ENCODE data around the gene PITX3. TPM values are rescaled to one million over a fixed set of nuclear protein-coding genes. Genes with fewer than 3 reads are reported as not detected.

PITX3 gene
- total and polyA plus RNA-seq, 10 of the 15 experiments (the other 5 are each of a cell fraction or from before 2014, with no cell fraction given), result not detected

DNA sequence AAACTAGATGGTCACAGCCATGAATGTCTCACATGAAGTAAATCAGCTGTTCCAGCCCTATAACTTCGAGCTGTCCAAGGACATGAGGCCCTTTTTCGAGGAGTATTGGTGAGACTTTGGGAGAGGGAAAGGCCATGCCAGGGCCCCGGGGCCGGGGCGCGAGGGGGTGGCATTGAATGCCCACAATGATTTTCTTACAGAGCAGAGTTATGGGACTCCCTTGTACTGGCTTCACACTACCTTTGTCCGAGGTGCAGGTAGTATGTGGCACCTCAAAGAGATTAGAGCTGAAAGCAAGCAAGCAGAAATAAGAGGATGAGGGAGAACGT, 14.8 kb downstream of the PITX3 start:
- no peak for DNase-seq (ENCODE audit: low read depth, low spot score)
- ChIA-PET CTCF (interaction anchor here (1.2 to 15.4 kb wide), 8 partner anchors 8 to 196 kb away, joined by 3 to 632 read pairs (median 3); no protein-coding TSS in a partner anchor), RAD21 (ENCODE audit: unreplicated experiment) (interaction anchor here (1.4 to 13.1 kb wide), 3 partner anchors 15 to 127 kb away, joined by 5 to 256 read pairs (median 18); no protein-coding TSS in a partner anchor), POLR2A (no interaction called here), SMC1A (ENCODE audit: uncharacterized antibody, unreplicated experiment) (interaction anchor here (0.7 to 12.2 kb wide), 5 partner anchors 57 to 167 kb away, joined by 3 to 231 read pairs (median 4); no protein-coding TSS in a partner anchor)
- 67% methylated on average over 8 of the region's 8 CpGs for WGBS (ENCODE audit: insufficient coverage, insufficient replicate concordance, low lambda C conversion rate, missing lambda C conversion rate)
- no peak for ATAC-seq
- Histone ChIP-seq H3K4me2 (ENCODE audit: control insufficient read depth, insufficient read depth) (peak overlapping the region; percentile 93), H3K4me3 (peak overlapping the region; percentile 54; the same call in 1 of the 2 replicates), H3K27ac (ENCODE audit: control insufficient read depth, insufficient read depth) (no peak overlapping the region), H4K20me1 (ENCODE audit: control insufficient read depth, insufficient read depth) (no peaks in the 10 kb centered on the region), H2AFZ (ENCODE audit: control insufficient read depth, low read depth, low read length) (peak overlapping the region; percentile 90), H3K4me1 (ENCODE audit: control insufficient read depth, insufficient read depth, low read length) (peaks cover 12% of the 10 kb centered on the region), H3K36me3 (ENCODE audit: control insufficient read depth in 2 of 2, insufficient read depth in 2 of 2, low read length in 1 of 2) (no peaks in the 10 kb centered on the region), H3K9me3 (replicated peaks; ENCODE audit: control insufficient read depth, insufficient read depth, low read length) (no peaks in the 10 kb centered on the region), H3K9ac (ENCODE audit: control insufficient read depth, insufficient read depth, low read length) (no peak overlapping the region), H3K27me3 (replicated peaks in 1 of 2; ENCODE audit: control insufficient read depth in 2 of 2, insufficient read depth in 2 of 2, low read length in 1 of 2) (peaks cover 7 to 8% of the 10 kb centered on the region in 2 experiments), H3K79me2 (ENCODE audit: control insufficient read depth, insufficient read depth, low read length) (no peaks in the 10 kb centered on the region)
- in situ Hi-C loops (cut with MboI), result loop anchor here (5.0 kb wide), 2 partner anchors 126 to 181 kb away; no protein-coding TSS in a partner anchor
- no peak for FAIRE-seq
- BruUV-seq (replicated peaks), result no TSS peak
- intact Hi-C loops (cut with micrococcal nuclease; ENCODE audit: unreplicated experiment), result loop anchor here (5.0 kb wide), 1 partner anchor 251 kb away; no protein-coding TSS in a partner anchor
- TF ChIP-seq, protein P1, sequence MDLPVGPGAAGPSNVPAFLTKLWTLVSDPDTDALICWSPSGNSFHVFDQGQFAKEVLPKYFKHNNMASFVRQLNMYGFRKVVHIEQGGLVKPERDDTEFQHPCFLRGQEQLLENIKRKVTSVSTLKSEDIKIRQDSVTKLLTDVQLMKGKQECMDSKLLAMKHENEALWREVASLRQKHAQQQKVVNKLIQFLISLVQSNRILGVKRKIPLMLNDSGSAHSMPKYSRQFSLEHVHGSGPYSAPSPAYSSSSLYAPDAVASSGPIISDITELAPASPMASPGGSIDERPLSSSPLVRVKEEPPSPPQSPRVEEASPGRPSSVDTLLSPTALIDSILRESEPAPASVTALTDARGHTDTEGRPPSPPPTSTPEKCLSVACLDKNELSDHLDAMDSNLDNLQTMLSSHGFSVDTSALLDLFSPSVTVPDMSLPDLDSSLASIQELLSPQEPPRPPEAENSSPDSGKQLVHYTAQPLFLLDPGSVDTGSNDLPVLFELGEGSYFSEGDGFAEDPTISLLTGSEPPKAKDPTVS (IDR thresholded peaks at IDR 0.05; ENCODE audit: low read depth, low read length), result no peak
- no peak for TF ChIP-seq STAT3 (IDR thresholded peaks at IDR 0.05; ENCODE audit: low read depth, low read length)
- TF ChIP-seq TARDBP (IDR thresholded peaks at IDR 0.05; ENCODE audit: borderline replicate concordance), result no peak
- no peak for TF ChIP-seq BACH1 (IDR thresholded peaks at IDR 0.05; ENCODE audit: borderline replicate concordance)
- no peak for TF ChIP-seq EP300 (IDR thresholded peaks at IDR 0.05; ENCODE audit: borderline replicate concordance in 1 of 2, control insufficient read depth in 1 of 2, low read depth in 2 of 2, low read length in 2 of 2)
- no peak for TF ChIP-seq CREM (IDR thresholded peaks at IDR 0.05; ENCODE audit: low read depth)
- no peak for TF ChIP-seq SREBF2 (IDR thresholded peaks at IDR 0.05; ENCODE audit: low read length)
- no peak for TF ChIP-seq YBX1 (IDR thresholded peaks at IDR 0.05)

All from GM12878 (cell line).